ENCODE data around the gene HSPA14.

Gene HSPA14

DNA sequence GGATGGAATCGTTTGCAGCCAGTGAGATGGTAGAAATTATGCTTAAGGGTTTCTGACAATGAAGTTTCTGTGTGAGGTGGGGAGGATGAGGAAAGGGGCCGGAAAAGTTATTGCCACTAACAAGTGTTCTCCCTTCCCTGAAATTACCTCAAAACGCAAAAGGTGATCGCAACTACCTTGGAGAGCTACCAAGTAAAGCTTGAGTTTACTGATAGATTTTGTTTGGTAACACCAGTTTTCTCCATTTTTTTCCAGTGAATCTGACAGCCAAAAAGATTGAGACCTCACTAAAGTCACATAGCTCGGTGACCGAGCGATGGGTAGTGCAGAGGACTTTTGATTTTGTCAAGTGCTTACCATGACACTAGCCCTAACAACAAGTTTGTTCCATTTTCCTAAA, 42.1 kb downstream of the HSPA14 start:
- DNase-seq (ENCODE audit: low spot score) = no peak
- TF ChIP-seq, protein P1, sequence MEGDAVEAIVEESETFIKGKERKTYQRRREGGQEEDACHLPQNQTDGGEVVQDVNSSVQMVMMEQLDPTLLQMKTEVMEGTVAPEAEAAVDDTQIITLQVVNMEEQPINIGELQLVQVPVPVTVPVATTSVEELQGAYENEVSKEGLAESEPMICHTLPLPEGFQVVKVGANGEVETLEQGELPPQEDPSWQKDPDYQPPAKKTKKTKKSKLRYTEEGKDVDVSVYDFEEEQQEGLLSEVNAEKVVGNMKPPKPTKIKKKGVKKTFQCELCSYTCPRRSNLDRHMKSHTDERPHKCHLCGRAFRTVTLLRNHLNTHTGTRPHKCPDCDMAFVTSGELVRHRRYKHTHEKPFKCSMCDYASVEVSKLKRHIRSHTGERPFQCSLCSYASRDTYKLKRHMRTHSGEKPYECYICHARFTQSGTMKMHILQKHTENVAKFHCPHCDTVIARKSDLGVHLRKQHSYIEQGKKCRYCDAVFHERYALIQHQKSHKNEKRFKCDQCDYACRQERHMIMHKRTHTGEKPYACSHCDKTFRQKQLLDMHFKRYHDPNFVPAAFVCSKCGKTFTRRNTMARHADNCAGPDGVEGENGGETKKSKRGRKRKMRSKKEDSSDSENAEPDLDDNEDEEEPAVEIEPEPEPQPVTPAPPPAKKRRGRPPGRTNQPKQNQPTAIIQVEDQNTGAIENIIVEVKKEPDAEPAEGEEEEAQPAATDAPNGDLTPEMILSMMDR (IDR thresholded peaks at IDR 0.05; ENCODE audit: borderline replicate concordance, control extremely low read depth, extremely low read depth, insufficient read depth, missing control alignments) = no peak
- in situ Hi-C loops (cut with MboI; ENCODE audit: low sequenced_read_pairs, unreplicated experiment) = no loop called here

GRCh38 chr10:14884082-14884481, 46.0 kb downstream of the HSPA14 start:
- TF ChIP-seq, protein P1 (IDR thresholded peaks at IDR 0.05; ENCODE audit: borderline replicate concordance, control extremely low read depth, extremely low read depth, insufficient read depth, missing control alignments) = no peak
- in situ Hi-C loops (cut with MboI; ENCODE audit: low sequenced_read_pairs, unreplicated experiment) = no loop called here
- DNase-seq (ENCODE audit: low spot score) = no peak

- in situ Hi-C loops (cut with MboI; ENCODE audit: low sequenced_read_pairs, unreplicated experiment) = no loop called here
- peak; percentile 35 for DNase-seq (ENCODE audit: low spot score)
- TF ChIP-seq, protein P1 (IDR thresholded peaks at IDR 0.05; ENCODE audit: borderline replicate concordance, control extremely low read depth, extremely low read depth, insufficient read depth, missing control alignments) = no peak
These were observed 51.2 kb downstream of the HSPA14 start for GRCh38 chr10:14889318-14889717.

DNA sequence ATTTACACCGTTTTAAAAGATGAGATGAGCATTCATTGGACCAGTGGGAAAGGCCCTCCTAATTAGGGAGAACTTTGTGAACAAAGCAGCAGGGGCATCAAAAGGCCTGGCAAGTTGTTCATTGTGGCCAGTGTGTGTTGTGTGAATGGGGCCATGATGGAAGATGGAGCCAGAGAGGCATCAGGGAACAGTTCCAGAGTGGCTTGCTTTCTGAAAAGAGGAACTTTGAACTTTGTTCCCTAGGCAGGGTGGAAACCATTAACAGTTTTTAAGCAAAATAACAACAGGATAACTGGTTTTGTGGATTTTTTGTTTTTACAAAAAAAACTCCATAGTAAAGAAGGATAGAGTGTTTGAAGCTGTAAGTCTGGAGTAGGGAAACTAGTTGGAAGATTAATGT, 53.0 kb downstream of the HSPA14 start:
- no peak for DNase-seq (ENCODE audit: low spot score)
- TF ChIP-seq, protein P1 (IDR thresholded peaks at IDR 0.05; ENCODE audit: borderline replicate concordance, control extremely low read depth, extremely low read depth, insufficient read depth, missing control alignments) = no peak
- in situ Hi-C loops (cut with MboI; ENCODE audit: low sequenced_read_pairs, unreplicated experiment) = no loop called here

GRCh38 chr10:14904316-14904732, 66.2 kb downstream of the HSPA14 start:
- TF ChIP-seq, protein P1 (IDR thresholded peaks at IDR 0.05; ENCODE audit: borderline replicate concordance, control extremely low read depth, extremely low read depth, insufficient read depth, missing control alignments) = no peak
- DNase-seq (ENCODE audit: low spot score) = no peak
- in situ Hi-C loops (cut with MboI; ENCODE audit: low sequenced_read_pairs, unreplicated experiment) = no loop called here

GRCh38 chr10:14904864-14905263, 66.8 kb downstream of the HSPA14 start:
- no peak for DNase-seq (ENCODE audit: low spot score)
- TF ChIP-seq, protein P1 (IDR thresholded peaks at IDR 0.05; ENCODE audit: borderline replicate concordance, control extremely low read depth, extremely low read depth, insufficient read depth, missing control alignments) = no peak

GRCh38 chr10:14905890-14906289, 67.8 kb downstream of the HSPA14 start:
- in situ Hi-C loops (cut with MboI; ENCODE audit: low sequenced_read_pairs, unreplicated experiment) = no loop called here
- TF ChIP-seq, protein P1 (IDR thresholded peaks at IDR 0.05; ENCODE audit: borderline replicate concordance, control extremely low read depth, extremely low read depth, insufficient read depth, missing control alignments) = no peak
- DNase-seq (ENCODE audit: low spot score) = no peak

More at GRCh38 chr10:14904864-14905263, 66.8 kb downstream of the HSPA14 start:
- in situ Hi-C loops (cut with MboI; ENCODE audit: low sequenced_read_pairs, unreplicated experiment) = no loop called here

All from GM13976 (cell line).